Cerebellar nuclear complex (tissue), 1 donor: ENCODE data around the gene STPG4.
"Not testable (repeated sequence)": the region's sequence is repeated elsewhere in the genome, so short reads cannot be mapped to it uniquely, and the experiment has no call there.

Source experiments
- DNase-seq, 2 experiments: peaks; one replicate each; lab custom pipeline; 2025; lab: John Stamatoyannopoulos, UW

Gene STPG4

GRCh38 chr2:47155091-47155876 is at the start of gene STPG4:
STPG4 (minus strand) TSS chr2:47155308; CDS start chr2:47155251, 57 bp downstream.
- no peak for DNase-seq

GRCh38 chr2:47204691-47205090 is 49.6 kb upstream of the STPG4 start:
- no peak for DNase-seq

- DNase-seq: peak in 1 of 2 experiments; percentile 8
Measured at GRCh38 chr2:47203995-47204394, 48.9 kb upstream of the STPG4 start.

GRCh38 chr2:47201224-47201623 is 46.1 kb upstream of the STPG4 start:
- DNase-seq: no peak

GRCh38 chr2:47198985-47199451 is 43.9 kb upstream of the STPG4 start:
- DNase-seq: no peak

GRCh38 chr2:47196499-47196898 is 41.4 kb upstream of the STPG4 start:
- no peak for DNase-seq

- no peak for DNase-seq
Measured at GRCh38 chr2:47196046-47196445, 40.9 kb upstream of the STPG4 start.

- no peak for DNase-seq
Measured at GRCh38 chr2:47195148-47195547, 40.0 kb upstream of the STPG4 start.

- DNase-seq: no peak
Measured at GRCh38 chr2:47194410-47194809, 39.3 kb upstream of the STPG4 start.

GRCh38 chr2:47193607-47194006 is 38.5 kb upstream of the STPG4 start:
- DNase-seq: no peak

- DNase-seq: no peak
Measured at GRCh38 chr2:47190188-47190881, 35.2 kb upstream of the STPG4 start.

- DNase-seq: no peak
Measured at GRCh38 chr2:47189635-47190034, 34.5 kb upstream of the STPG4 start.

GRCh38 chr2:47187069-47187468 is 32.0 kb upstream of the STPG4 start:
- DNase-seq: no peak

GRCh38 chr2:47186351-47186750 is 31.2 kb upstream of the STPG4 start:
- no peak for DNase-seq

- DNase-seq: not testable (repeated sequence)
Measured at GRCh38 chr2:47185098-47185497, 30.0 kb upstream of the STPG4 start.

GRCh38 chr2:47181176-47181575 is 26.1 kb upstream of the STPG4 start:
- DNase-seq: no peak

- no peak for DNase-seq
Measured at GRCh38 chr2:47180531-47180930, 25.4 kb upstream of the STPG4 start.

GRCh38 chr2:47179388-47179787 is 24.3 kb upstream of the STPG4 start:
- DNase-seq: no peak

- no peak for DNase-seq
Measured at GRCh38 chr2:47178341-47178740, 23.2 kb upstream of the STPG4 start.

- DNase-seq: no peak
Measured at GRCh38 chr2:47177043-47177565, 22.0 kb upstream of the STPG4 start.

- no peak for DNase-seq
Measured at GRCh38 chr2:47174733-47175361, 19.7 kb upstream of the STPG4 start.

GRCh38 chr2:47173986-47174732 is 19.1 kb upstream of the STPG4 start:
- no peak for DNase-seq
